MM.1S (cell line): Measurements from ENCODE around the gene DDX31.

Source experiments
- EZH2 ChIP-seq: fragments of 300-600 bp; sonication (generic); optimal IDR thresholded peaks from 2 replicates; pipeline ENCODE3; 2017; ENCODE audit warnings: low read depth, mild to moderate bottlenecking, antibody characterized with exemption, low read length, mixed read lengths
- TF ChIP-seq, protein P1 (sequence below): fragments of 300-600 bp; sonication (generic); IDR thresholded peaks from 2 replicates; pipeline ENCODE4 v1.5.1; 2016; ENCODE audit warnings: antibody characterized with exemption, low read length, mixed read lengths

DNA sequence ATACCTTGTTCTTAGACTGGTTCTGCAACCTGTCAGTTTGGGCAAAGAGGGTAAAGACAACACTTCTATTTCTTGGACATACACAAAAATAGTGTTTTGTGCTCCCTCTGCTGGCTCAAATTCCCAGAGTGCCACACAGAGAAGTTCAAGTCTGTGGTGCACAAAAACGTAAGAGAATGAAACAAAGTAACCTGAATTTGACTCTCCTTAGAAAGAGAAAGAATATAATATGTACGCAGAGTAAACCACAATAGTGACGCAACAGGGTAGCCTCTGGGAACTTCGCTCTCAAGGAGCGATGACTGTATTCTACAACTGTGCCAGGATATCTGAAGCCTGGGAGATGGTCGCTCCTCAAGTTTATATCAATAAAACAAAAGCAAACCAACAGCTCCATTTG is 18.5 kb downstream of the DDX31 start:
- no peak for TF ChIP-seq EZH2
- TF ChIP-seq, protein P1, sequence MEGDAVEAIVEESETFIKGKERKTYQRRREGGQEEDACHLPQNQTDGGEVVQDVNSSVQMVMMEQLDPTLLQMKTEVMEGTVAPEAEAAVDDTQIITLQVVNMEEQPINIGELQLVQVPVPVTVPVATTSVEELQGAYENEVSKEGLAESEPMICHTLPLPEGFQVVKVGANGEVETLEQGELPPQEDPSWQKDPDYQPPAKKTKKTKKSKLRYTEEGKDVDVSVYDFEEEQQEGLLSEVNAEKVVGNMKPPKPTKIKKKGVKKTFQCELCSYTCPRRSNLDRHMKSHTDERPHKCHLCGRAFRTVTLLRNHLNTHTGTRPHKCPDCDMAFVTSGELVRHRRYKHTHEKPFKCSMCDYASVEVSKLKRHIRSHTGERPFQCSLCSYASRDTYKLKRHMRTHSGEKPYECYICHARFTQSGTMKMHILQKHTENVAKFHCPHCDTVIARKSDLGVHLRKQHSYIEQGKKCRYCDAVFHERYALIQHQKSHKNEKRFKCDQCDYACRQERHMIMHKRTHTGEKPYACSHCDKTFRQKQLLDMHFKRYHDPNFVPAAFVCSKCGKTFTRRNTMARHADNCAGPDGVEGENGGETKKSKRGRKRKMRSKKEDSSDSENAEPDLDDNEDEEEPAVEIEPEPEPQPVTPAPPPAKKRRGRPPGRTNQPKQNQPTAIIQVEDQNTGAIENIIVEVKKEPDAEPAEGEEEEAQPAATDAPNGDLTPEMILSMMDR, result peak; percentile 35
